GM18861 (cell line): ENCODE results near the gene PLEKHF1.

Experiments
- ATAC-seq: cut with Tn5 transposase; IDR thresholded peaks from one replicate; pipeline ENCODE4 v1.9.1; 2021; ENCODE audit not compliant: unreplicated experiment

The PLEKHF1 gene

GRCh38 chr19:29634423-29635130 is 30.7 kb upstream of the PLEKHF1 start:
- no peak for ATAC-seq

- ATAC-seq: no peak
Measured at GRCh38 chr19:29635963-29636362, 29.3 kb upstream of the PLEKHF1 start.

- no peak for ATAC-seq
Measured at GRCh38 chr19:29636553-29637360, 28.5 kb upstream of the PLEKHF1 start.

- no peak for ATAC-seq
Measured at GRCh38 chr19:29639086-29639485, 26.2 kb upstream of the PLEKHF1 start.

GRCh38 chr19:29640231-29640630 is 25.0 kb upstream of the PLEKHF1 start:
- no peak for ATAC-seq

GRCh38 chr19:29641597-29641996 is 23.7 kb upstream of the PLEKHF1 start:
- no peak for ATAC-seq

- no peak for ATAC-seq
Measured at GRCh38 chr19:29643361-29643935, 21.8 kb upstream of the PLEKHF1 start.

GRCh38 chr19:29644210-29644609 is 21.1 kb upstream of the PLEKHF1 start:
- ATAC-seq: no peak

- no peak for ATAC-seq
Measured at GRCh38 chr19:29645491-29645867, 19.8 kb upstream of the PLEKHF1 start.

- no peak for ATAC-seq
Measured at GRCh38 chr19:29645911-29646310, 19.4 kb upstream of the PLEKHF1 start.

- ATAC-seq: no peak
Measured at GRCh38 chr19:29650772-29651387, 14.4 kb upstream of the PLEKHF1 start.

GRCh38 chr19:29651622-29652394 is 13.5 kb upstream of the PLEKHF1 start:
- no peak for ATAC-seq

- ATAC-seq: no peak
Measured at GRCh38 chr19:29653398-29653797, 11.9 kb upstream of the PLEKHF1 start.

- no peak for ATAC-seq
Measured at GRCh38 chr19:29655648-29656335, 9.5 kb upstream of the PLEKHF1 start.

- no peak for ATAC-seq
Measured at GRCh38 chr19:29658221-29658991, 6.9 kb upstream of the PLEKHF1 start.

GRCh38 chr19:29660835-29661234 is 4.4 kb upstream of the PLEKHF1 start:
- no peak for ATAC-seq

- no peak for ATAC-seq
Measured at GRCh38 chr19:29662278-29662603, 3.0 kb upstream of the PLEKHF1 start.

GRCh38 chr19:29662604-29663404 is 2.5 kb upstream of the PLEKHF1 start:
- no peak for ATAC-seq
